HUES64 (cell line): Measurements from ENCODE around the gene CCDC183. TPM values are rescaled to one million over a fixed set of nuclear protein-coding genes. Genes with fewer than 3 reads are reported as not detected.
A peak's percentile ranks its signal among the peaks of the same experiment; 100 is the strongest.

ENCODE experiments used
- H3K27ac ChIP-seq: 2 replicates; pipeline ENCODE4 v1.7.0; 2013; ENCODE audit warnings: low read depth, low read length, inconsistent platforms
- H3K27me3 ChIP-seq: 2 replicates; pipeline ENCODE4 v1.6.1; 2013; ENCODE audit warnings: mild to moderate bottlenecking, low read length; ENCODE audit not compliant: insufficient read depth
- H3K36me3 ChIP-seq: 2 replicates; pipeline ENCODE4 v1.6.1; 2013; ENCODE audit warnings: mild to moderate bottlenecking, low read length; ENCODE audit not compliant: insufficient read depth
- H3K4me1 ChIP-seq: 2 replicates; pipeline ENCODE4 v1.6.1; 2013; ENCODE audit warnings: mild to moderate bottlenecking, low read length, moderate library complexity; ENCODE audit not compliant: insufficient read depth
- H3K4me3 ChIP-seq: 2 replicates; pipeline ENCODE4 v1.5.1; 2013; ENCODE audit warnings: mild to moderate bottlenecking, low read length, moderate library complexity
- H3K9ac ChIP-seq: 2 replicates; pipeline ENCODE4 v1.6.1; 2013; ENCODE audit warnings: mild to moderate bottlenecking, low read depth, low read length
- H3K9me3 ChIP-seq: 2 replicates; pipeline ENCODE4 v1.6.1; 2013; ENCODE audit warnings: low read depth, low read length; ENCODE audit not compliant: insufficient read depth
- WGBS: fragments of 150-250, 120-280 bp; methylation state at CpG from one replicate; pipeline ENCODE4 v1.1.7; 2013; ENCODE audit warnings: missing lambda C conversion rate; 5-methylcytosine and 5-hydroxymethylcytosine counted together
- polyA plus RNA-seq, 2 experiments: library from polyadenylated mRNA; stranded (reverse); fragments of 50-300 nt; gene quantifications; one replicate each; pipeline ENCODE4 v1.2.3, GENCODE V29; 2013

CCDC183 gene
- not detected for polyA plus RNA-seq (2013, experiment 1 of 2)
- 0.95 TPM for polyA plus RNA-seq (2013, experiment 2 of 2)

- Histone ChIP-seq H3K4me3 (no peak within 1 kb of the TSS), H3K9ac (no peak within 1 kb of the TSS), H3K27ac (peak within 1 kb of the TSS; percentile 65; the same call in 1 of the 2 replicates), H3K36me3 (peaks cover 4% of the 10 kb centered on the region; the same call in 1 of the 2 replicates), H3K9me3 (no peaks in the 10 kb centered on the region), H3K4me1 (peaks cover 11% of the 10 kb centered on the region), H3K27me3 (peaks cover 16% of the 10 kb centered on the region)
- WGBS = 87% methylated on average over 5 of the region's 5 CpGs
Observed at GRCh38 chr9:136796238-136796774, at the start of gene CCDC183. TSS of gene CCDC183 (plus strand) at chr9:136796338. CDS start at chr9:136796398, 60 bp downstream.

- no peaks in the 10 kb centered on the region for H3K36me3 ChIP-seq
- no peaks in the 10 kb centered on the region for H3K27me3 ChIP-seq
- no peak overlapping the region for H3K9ac ChIP-seq
- whole genome bisulfite sequencing = 94% methylated on average over 18 of the region's 18 CpGs
- no peak overlapping the region for H3K27ac ChIP-seq
- H3K4me1 ChIP-seq = no peaks in the 10 kb centered on the region
- H3K4me3 ChIP-seq = no peak overlapping the region
- no peaks in the 10 kb centered on the region for H3K9me3 ChIP-seq
Observed at GRCh38 chr9:136746621-136747020, 49.5 kb upstream of the CCDC183 start.

- Histone ChIP-seq H3K9ac (no peak overlapping the region), H3K4me1 (no peaks in the 10 kb centered on the region), H3K27me3 (no peaks in the 10 kb centered on the region), H3K36me3 (no peaks in the 10 kb centered on the region), H3K4me3 (no peak overlapping the region), H3K9me3 (no peaks in the 10 kb centered on the region), H3K27ac (no peak overlapping the region)
- WGBS = 91% methylated on average over 22 of the region's 22 CpGs
Observed at GRCh38 chr9:136747161-136748060, 48.7 kb upstream of the CCDC183 start.

GRCh38 chr9:136748201-136748600 lies 47.9 kb upstream of the CCDC183 start, which contains the start of gene LCN6:
TSS of gene LCN6 (minus strand) at chr9:136748525. CDS start at chr9:136748483, 42 bp downstream.
- H3K9me3 ChIP-seq = no peaks in the 10 kb centered on the region
- H3K4me1 ChIP-seq = no peaks in the 10 kb centered on the region
- no peaks in the 10 kb centered on the region for H3K36me3 ChIP-seq
- H3K27me3 ChIP-seq = no peaks in the 10 kb centered on the region
- no peak within 1 kb of the TSS for H3K27ac ChIP-seq
- no peak within 1 kb of the TSS for H3K4me3 ChIP-seq
- no peak within 1 kb of the TSS for H3K9ac ChIP-seq
- 85% methylated on average over 8 of the region's 8 CpGs for WGBS

GRCh38 chr9:136748666-136749611 lies 47.2 kb upstream of the CCDC183 start:
- no peaks in the 10 kb centered on the region for H3K36me3 ChIP-seq
- no peaks in the 10 kb centered on the region for H3K27me3 ChIP-seq
- H3K4me1 ChIP-seq = no peaks in the 10 kb centered on the region
- 88% methylated on average over 21 of the region's 21 CpGs for WGBS
- no peak overlapping the region for H3K9ac ChIP-seq
- H3K4me3 ChIP-seq = no peak overlapping the region
- H3K27ac ChIP-seq = no peak overlapping the region
- no peaks in the 10 kb centered on the region for H3K9me3 ChIP-seq

- Histone ChIP-seq H3K4me1 (no peaks in the 10 kb centered on the region), H3K9me3 (no peaks in the 10 kb centered on the region), H3K9ac (no peak overlapping the region), H3K4me3 (no peak overlapping the region), H3K27ac (no peak overlapping the region), H3K27me3 (no peaks in the 10 kb centered on the region), H3K36me3 (no peaks in the 10 kb centered on the region)
- WGBS = 80% methylated on average over 2 of the region's 2 CpGs
Observed at GRCh38 chr9:136750526-136750925, 45.6 kb upstream of the CCDC183 start.

GRCh38 chr9:136751244-136751643 lies 44.9 kb upstream of the CCDC183 start:
- Histone ChIP-seq H3K27me3 (no peaks in the 10 kb centered on the region), H3K4me1 (no peaks in the 10 kb centered on the region), H3K4me3 (no peak overlapping the region), H3K9ac (no peak overlapping the region), H3K27ac (no peak overlapping the region), H3K36me3 (no peaks in the 10 kb centered on the region), H3K9me3 (no peaks in the 10 kb centered on the region)
- 96% methylated on average over 1 of the region's 1 CpG for WGBS

- no peak overlapping the region for H3K4me3 ChIP-seq
- no peaks in the 10 kb centered on the region for H3K4me1 ChIP-seq
- no peak overlapping the region for H3K9ac ChIP-seq
- H3K27ac ChIP-seq = no peak overlapping the region
- no peaks in the 10 kb centered on the region for H3K9me3 ChIP-seq
- H3K36me3 ChIP-seq = no peaks in the 10 kb centered on the region
- no peaks in the 10 kb centered on the region for H3K27me3 ChIP-seq
Observed at GRCh38 chr9:136751814-136752213, 44.3 kb upstream of the CCDC183 start.

GRCh38 chr9:136753371-136754058 lies 42.6 kb upstream of the CCDC183 start:
- no peaks in the 10 kb centered on the region for H3K36me3 ChIP-seq
- no peak overlapping the region for H3K27ac ChIP-seq
- no peak overlapping the region for H3K9ac ChIP-seq
- H3K27me3 ChIP-seq = no peaks in the 10 kb centered on the region
- 86% methylated on average over 31 of the region's 31 CpGs for WGBS
- H3K9me3 ChIP-seq = no peaks in the 10 kb centered on the region
- H3K4me1 ChIP-seq = no peaks in the 10 kb centered on the region
- no peak overlapping the region for H3K4me3 ChIP-seq

- Histone ChIP-seq H3K27ac (no peak overlapping the region), H3K36me3 (no peaks in the 10 kb centered on the region), H3K9ac (no peak overlapping the region), H3K4me3 (no peak overlapping the region), H3K27me3 (no peaks in the 10 kb centered on the region), H3K4me1 (no peaks in the 10 kb centered on the region), H3K9me3 (no peaks in the 10 kb centered on the region)
- 92% methylated on average over 17 of the region's 17 CpGs for WGBS
Observed at GRCh38 chr9:136754059-136754572, 42.0 kb upstream of the CCDC183 start.
